Right lobe of liver (tissue), 6 donors: ENCODE results near the gene ACTG2. TPM values are rescaled to one million over a fixed set of nuclear protein-coding genes. Genes with fewer than 3 reads are reported as not detected.
"Not testable (repeated sequence)": the region's sequence is repeated elsewhere in the genome, so short reads cannot be mapped to it uniquely, and the experiment has no call there.

Source experiments
- ATAC-seq, 4 donors: fragments of 200-7000 bp; cut with Tn5 transposase; one replicate each; pipeline ENCODE4 v1.9.1; 2020; ENCODE audit warnings: mild to moderate bottlenecking in 4 of 4, moderate library complexity in 4 of 4
- DNase-seq, 3 donors: peaks; one replicate each; pipeline ENCODE4 v3.0.0-alpha.2; 2020
- H3K27ac ChIP-seq, 3 donors: fragments of 200-600 bp; one replicate each; pipeline ENCODE4 v1.8.0; 2022
- H3K27me3 ChIP-seq, 2 donors: fragments of 200-600 bp; one replicate each; pipeline ENCODE4 v1.8.0; 2022
- H3K36me3 ChIP-seq, 4 donors: fragments of 200-600 bp; sonication (generic) in 1 of 4; one replicate each; pipeline versions ENCODE4 v1.5.1 to v1.8.0; 2017 to 2022; ENCODE audit warnings: control low read depth in 1 of 4
- H3K4me1 ChIP-seq, 4 donors: fragments of 200-600 bp; sonication (generic) in 1 of 4; one replicate each; pipeline versions ENCODE4 v1.5.1 to v1.8.0; 2017 to 2022; ENCODE audit warnings: control low read depth in 1 of 4
- H3K4me3 ChIP-seq, 3 donors: fragments of 200-600 bp; one replicate each; pipeline ENCODE4 v1.8.0; 2022
- H3K9me3 ChIP-seq, 4 donors: fragments of 200-600 bp; sonication (generic) in 1 of 4; one replicate each; pipeline versions ENCODE4 v1.5.1 to v1.8.0; 2017 to 2022; ENCODE audit warnings: control low read depth in 1 of 4
- CTCF ChIP-seq, 4 donors: fragments of 200-600 bp in 3 of 4; fragments of 450-650 bp in 1 of 4; IDR thresholded peaks; one replicate each; pipeline versions ENCODE4 v1.5.1 to v1.8.0; 2016 to 2022; ENCODE audit warnings: antibody characterized with exemption in 4 of 4, mild to moderate bottlenecking in 2 of 4
- POLR2A ChIP-seq: fragments of 450-650 bp; IDR thresholded peaks from one replicate; pipeline ENCODE4 v1.6.1; 2017; ENCODE audit warnings: antibody characterized with exemption, mild to moderate bottlenecking
- WGBS: methylation state at CpG from one replicate; pipeline ENCODE4 v1.1.6; 2018; ENCODE audit warnings: low coverage, low lambda C conversion rate; ENCODE audit not compliant: insufficient coverage; ENCODE audit errors: missing lambda C conversion rate; 5-methylcytosine and 5-hydroxymethylcytosine counted together
- intact Hi-C, 2 donors: fragments of 100-400 bp; cut with DNase I; formaldehyde crosslinking; loops; one replicate each; pipeline versions ENCODE4 v1.11.2 to v1.14.1; 2022
- total RNA-seq, 6 experiments: library from RNA; depleted of rRNA in 2 of 6; stranded (reverse); fragments of >200 nt in 2 of 6; fragmentation: NEBNext Ultra II Directional in 3 of 6; extraction: Animal tissue kit (Norgen Biotek cat#: 25700) in 3 of 6; gene quantifications; one replicate each; pipeline versions ENCODE4 v1.1.0 to v1.2.4, GENCODE V29; 2016 to 2023
- donor health status: DM: no; HTN: yes; CAD: no.
- donor health status: DM: no; HTN: no; CAD: no.
- donor health status: DM: no; HTN: no; CAD: no.
- donor health status: DM: no; HTN: yes; CAD: no.
- donor health status: DM: no; HTN: yes; CAD: no.

Gene ACTG2
- total RNA-seq, 6 experiments from 2014 or later = 0.39 to 12.8 (median 1.1) TPM

GRCh38 chr2:73939419-73939818 is 46.6 kb downstream of the ACTG2 start:
- peaks cover 0 to 7% (median 0%) of the 10 kb centered on the region in 4 donors for H3K36me3 ChIP-seq
- no peaks in the 10 kb centered on the region for H3K27me3 ChIP-seq
- peak in 2 of 4 donors; percentile 18 to 35 for ATAC-seq
- no peak for TF ChIP-seq POLR2A
- TF ChIP-seq CTCF (IDR thresholded peaks at IDR 0.05) = no peak
- intact Hi-C loops = no loop called here
- no peaks in the 10 kb centered on the region for H3K9me3 ChIP-seq
- 43% methylated on average over 1 of the region's 2 CpGs for WGBS
- no peaks in the 10 kb centered on the region for H3K4me1 ChIP-seq
- no peak overlapping the region for H3K27ac ChIP-seq
- no peak overlapping the region for H3K4me3 ChIP-seq
- no peak for DNase-seq

- H3K4me3 ChIP-seq, ATAC-seq, H3K4me1 ChIP-seq, DNase-seq, intact Hi-C loops, H3K27me3 ChIP-seq, H3K27ac ChIP-seq, H3K9me3 ChIP-seq, H3K36me3 ChIP-seq: not testable (repeated sequence)
- no CpG with 5 or more reads among the region's 1 CpG for WGBS
Measured at GRCh38 chr2:73940066-73940465, 47.3 kb downstream of the ACTG2 start.

GRCh38 chr2:73942664-73943063 is 49.9 kb downstream of the ACTG2 start:
- no peak for ATAC-seq
- WGBS = 68% methylated on average over 2 of the region's 2 CpGs
- Histone ChIP-seq H3K27ac (no peak overlapping the region), H3K27me3 (no peaks in the 10 kb centered on the region), H3K9me3 (no peaks in the 10 kb centered on the region), H3K4me1 (no peaks in the 10 kb centered on the region), H3K4me3 (no peak overlapping the region), H3K36me3 (peaks cover 0 to 28% (median 8%) of the 10 kb centered on the region in 4 donors)
- DNase-seq = no peak
- intact Hi-C loops = no loop called here
- TF ChIP-seq POLR2A (no peak), CTCF (IDR thresholded peaks at IDR 0.05) (no peak)

GRCh38 chr2:73944714-73945113 is 51.9 kb downstream of the ACTG2 start:
- TF ChIP-seq POLR2A = no peak
- TF ChIP-seq CTCF (IDR thresholded peaks at IDR 0.05) = no peak
- ATAC-seq (no peak), DNase-seq (no peak)
- intact Hi-C loops = no loop called here
- no peaks in the 10 kb centered on the region for H3K4me1 ChIP-seq
- H3K27ac ChIP-seq = no peak overlapping the region
- H3K27me3 ChIP-seq = no peaks in the 10 kb centered on the region
- H3K4me3 ChIP-seq = no peak overlapping the region
- no peaks in the 10 kb centered on the region for H3K9me3 ChIP-seq
- H3K36me3 ChIP-seq = peaks cover 0 to 46% (median 10%) of the 10 kb centered on the region in 4 donors
- WGBS = 81% methylated on average over 4 of the region's 4 CpGs

- ATAC-seq (no peak), DNase-seq (no peak)
- intact Hi-C loops = no loop called here
- no peak overlapping the region for H3K27ac ChIP-seq
- H3K27me3 ChIP-seq = no peaks in the 10 kb centered on the region
- TF ChIP-seq POLR2A = no peak
- TF ChIP-seq CTCF (IDR thresholded peaks at IDR 0.05) = no peak
- H3K4me3 ChIP-seq = no peak overlapping the region
- no peaks in the 10 kb centered on the region for H3K9me3 ChIP-seq
- 89% methylated on average over 1 of the region's 1 CpG for WGBS
- peaks cover 0 to 58% (median 12%) of the 10 kb centered on the region in 4 donors for H3K36me3 ChIP-seq
- no peaks in the 10 kb centered on the region for H3K4me1 ChIP-seq
Measured at GRCh38 chr2:73946215-73946614, 53.4 kb downstream of the ACTG2 start.
